Activated T-helper 1 cell treated with Interleukin-2 at 50 U/mL for 16 hours (primary cell): Measurements from ENCODE around the gene SLC7A10.
"Not testable (repeated sequence)": the region's sequence is repeated elsewhere in the genome, so short reads cannot be mapped to it uniquely, and the experiment has no call there.

ENCODE experiments used
- DNase-seq: peaks from one replicate; pipeline ENCODE4 v3.0.0-alpha.2; 2020; ENCODE audit warnings: low read depth

SLC7A10 gene

DNA sequence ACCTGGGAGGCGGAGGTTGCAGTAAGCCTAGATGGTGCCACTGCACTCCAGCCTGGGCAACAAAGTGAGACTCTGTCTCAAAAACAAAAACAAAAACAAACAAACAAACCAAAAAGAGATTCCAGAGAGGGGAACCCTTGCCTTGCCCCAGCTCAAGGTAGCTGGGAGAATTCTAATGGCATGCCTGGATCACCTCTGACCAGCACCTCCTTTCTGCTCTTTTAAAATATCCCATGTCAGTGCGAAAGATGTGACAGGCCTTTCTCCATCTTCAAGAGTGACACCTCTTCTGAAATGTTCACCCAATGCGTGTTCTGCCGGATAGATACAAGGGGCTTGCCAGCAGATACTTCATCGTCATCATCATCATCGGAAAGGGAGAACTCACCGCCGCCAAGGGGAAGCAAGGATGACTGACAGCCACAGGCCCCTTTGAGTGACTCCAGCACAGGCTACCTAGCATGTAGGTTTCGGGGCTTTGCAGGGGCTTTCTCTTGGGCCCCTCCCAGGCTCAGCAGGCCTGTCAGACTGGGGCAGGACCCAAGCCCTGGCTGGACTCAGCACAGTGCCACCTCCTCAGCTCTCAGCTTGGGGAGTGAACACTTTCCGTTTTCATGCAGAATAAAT is 50.4 kb downstream of the SLC7A10 start:
- DNase-seq: no peak

DNA sequence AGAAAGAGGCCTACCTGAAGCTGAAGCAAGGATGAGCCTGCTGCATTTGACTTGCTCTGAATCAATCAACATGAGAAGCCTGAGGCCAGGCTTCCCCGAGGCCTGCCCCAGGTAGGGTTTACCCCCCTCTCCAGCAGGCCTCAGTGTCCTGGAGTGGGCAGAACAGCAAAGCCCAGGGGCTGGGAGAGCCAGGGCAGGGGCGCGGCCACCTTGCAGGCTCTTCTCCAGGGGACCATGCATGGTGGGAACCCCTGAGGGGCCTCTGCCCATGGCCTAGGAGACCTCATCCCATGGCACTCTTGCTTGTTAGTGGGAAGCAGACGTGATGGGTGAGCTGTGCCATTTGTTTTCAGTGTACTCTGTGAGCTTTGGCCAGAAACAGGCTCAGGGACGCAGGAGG is 51.5 kb downstream of the SLC7A10 start:
- DNase-seq: no peak

DNA sequence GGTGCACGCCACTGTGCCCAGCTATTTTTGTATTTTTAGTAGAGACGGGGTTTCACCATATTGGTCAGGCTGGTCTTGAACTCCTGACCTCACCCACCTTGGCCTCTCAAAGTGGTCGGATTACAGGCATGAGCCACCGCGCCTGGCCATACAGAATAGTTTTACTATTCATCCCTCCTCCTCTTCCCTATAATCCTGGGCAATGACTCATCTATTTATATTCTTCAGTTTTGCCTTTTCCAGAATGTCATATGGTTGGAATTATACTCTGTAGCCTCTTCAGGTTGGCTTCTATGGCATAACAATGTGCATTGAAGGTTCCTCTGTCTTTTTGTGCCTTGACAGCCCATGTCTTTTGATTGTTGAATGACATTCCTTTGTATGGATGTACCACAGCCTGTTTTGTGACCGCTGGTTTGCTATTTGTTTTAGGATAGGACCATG is 53.7 kb downstream of the SLC7A10 start:
- no peak for DNase-seq

DNA sequence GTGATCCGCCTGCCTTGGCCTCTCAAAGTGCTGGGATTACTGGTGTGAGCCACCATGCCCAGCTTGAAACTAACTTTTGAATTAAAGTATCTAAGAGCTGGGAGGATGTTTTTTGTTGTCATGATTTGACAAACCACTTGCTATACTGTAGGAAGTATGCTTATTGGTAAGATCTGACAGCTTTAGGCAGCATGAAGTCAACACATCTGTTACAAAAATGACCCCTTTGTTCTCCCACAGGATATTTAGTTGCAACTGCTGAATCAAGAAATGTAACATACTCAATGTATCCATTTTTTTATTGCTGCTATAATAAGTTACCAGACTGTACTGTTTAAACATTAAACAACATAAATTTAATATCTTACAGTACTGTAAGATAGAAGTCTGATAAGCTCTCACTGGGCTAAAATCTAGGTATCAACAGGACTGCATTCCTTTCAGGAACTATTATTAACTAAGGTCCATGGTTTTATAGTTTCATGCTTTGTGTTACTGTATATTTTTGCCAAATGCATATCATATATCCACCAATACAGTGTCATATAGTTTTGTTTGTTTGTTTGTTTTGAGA is 54.3 kb downstream of the SLC7A10 start:
- DNase-seq: no peak

DNA sequence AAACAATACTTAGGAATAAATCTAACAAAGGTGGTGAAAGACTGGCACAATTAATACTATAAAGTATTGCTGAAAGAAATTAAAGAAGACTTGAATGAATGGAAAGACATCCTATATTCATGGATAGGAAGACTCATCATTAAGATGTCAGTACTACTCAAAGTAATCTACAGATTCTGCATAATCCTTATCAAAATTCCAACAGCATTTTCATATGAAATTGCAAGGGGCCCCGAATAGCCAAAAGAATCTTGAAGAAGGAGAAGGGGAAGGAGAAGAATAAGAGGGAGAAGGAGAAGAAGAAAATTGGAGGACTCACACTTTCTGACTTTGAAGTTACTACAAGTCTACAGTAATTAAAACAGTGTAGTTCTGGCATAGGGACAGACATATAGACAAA is 57.1 kb downstream of the SLC7A10 start:
- no peak for DNase-seq

DNA sequence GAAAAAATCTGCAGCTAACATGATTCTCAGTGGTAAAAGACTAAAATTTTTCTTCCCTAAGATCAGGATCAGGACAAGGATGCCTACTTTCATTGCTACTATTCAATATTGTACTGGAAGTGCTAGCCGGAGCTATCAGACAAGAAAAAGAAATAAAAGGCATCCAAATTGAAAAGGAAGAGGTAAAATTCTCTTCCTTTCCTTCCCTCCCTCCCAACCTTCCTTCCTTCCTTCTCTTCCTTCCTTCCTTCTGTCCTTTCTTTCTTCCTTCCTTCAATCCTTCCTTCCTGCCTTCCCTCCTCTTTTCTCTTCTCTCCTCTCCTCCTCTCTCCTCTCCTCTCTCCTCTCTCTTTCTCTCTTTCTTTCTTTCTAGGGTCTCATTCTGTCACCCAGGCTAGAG is 58.2 kb downstream of the SLC7A10 start:
- DNase-seq: no peak

- not testable (repeated sequence) for DNase-seq
Observed at GRCh38 chr19:33166037-33166436, 59.6 kb downstream of the SLC7A10 start.

GRCh38 chr19:33163481-33163880 is 62.2 kb downstream of the SLC7A10 start:
- DNase-seq: no peak

- no peak for DNase-seq
Observed at GRCh38 chr19:33161201-33161600, 64.4 kb downstream of the SLC7A10 start.

DNA sequence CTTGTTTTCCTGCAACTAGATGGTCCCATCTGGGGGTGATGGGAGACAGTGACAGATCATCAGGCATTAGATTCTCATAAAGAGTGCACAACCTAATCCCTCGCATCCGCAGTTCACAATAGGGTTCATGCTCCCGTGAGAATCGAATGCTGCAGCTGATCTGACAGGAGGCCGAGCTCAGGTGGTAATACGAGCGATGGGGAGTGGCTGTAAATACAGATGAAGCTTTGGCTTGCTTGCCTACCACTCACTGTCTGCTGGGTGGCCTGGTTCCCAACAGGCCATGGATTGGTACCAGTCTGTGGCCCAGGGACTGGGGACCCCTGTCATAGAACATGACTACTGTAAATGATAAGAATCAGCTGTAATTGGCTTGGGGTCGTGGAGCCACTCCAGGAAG is 65.8 kb downstream of the SLC7A10 start:
- DNase-seq: no peak

DNA sequence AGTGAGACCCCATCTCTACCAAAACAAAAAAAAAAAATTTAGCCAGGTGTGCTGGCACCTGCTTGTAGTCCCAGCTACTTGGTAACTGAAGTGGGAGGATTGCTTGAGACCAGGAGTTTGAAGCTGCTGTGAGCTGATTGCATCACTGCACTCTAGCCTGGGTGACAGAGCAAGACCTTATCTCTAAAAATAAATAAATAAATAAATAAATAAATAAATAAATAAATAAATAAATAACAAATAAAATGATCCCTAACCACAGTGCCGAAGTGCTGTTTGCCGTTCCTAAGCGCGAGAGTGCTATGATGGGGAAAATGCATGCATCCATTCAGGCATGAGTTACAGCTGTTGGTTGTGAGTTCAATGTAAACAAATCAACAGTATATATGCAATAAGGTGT is 66.5 kb downstream of the SLC7A10 start:
- DNase-seq: no peak
